ENCODE results near the gene PPM1B.

GRCh38 chr2:44267796-44268648, 99.3 kb downstream of the PPM1B start:
- TF ChIP-seq CTCF (IDR thresholded peaks at IDR 0.05) (no peak), POLR2A (IDR thresholded peaks at IDR 0.05) (no peak)
